Smooth muscle cell (in vitro differentiated cells): ENCODE results near the gene ENG. TPM values are rescaled to one million over a fixed set of nuclear protein-coding genes. Genes with fewer than 3 reads are reported as not detected.
A peak's percentile ranks its signal among the peaks of the same experiment; 100 is the strongest.

Experiments
- DNase-seq: peaks from one replicate; lab custom pipeline; 2025; ENCODE audit not compliant: unreplicated experiment; lab: John Stamatoyannopoulos, UW
- H2AFZ ChIP-seq: fragments of 200-600 bp; sonication (generic); 2 replicates; pipeline ENCODE4 v1.6.0; 2016; ENCODE audit warnings: antibody characterized with exemption, low read depth, mild to moderate bottlenecking
- H3F3A ChIP-seq: fragments of 200-600 bp; sonication (generic); 2 replicates; pipeline ENCODE4 v1.6.0; 2017; ENCODE audit warnings: antibody characterized with exemption, low read depth
- H3K27ac ChIP-seq: fragments of 200-600 bp; sonication (generic); 2 replicates; pipeline ENCODE4 v1.5.1; 2016; ENCODE audit warnings: low read depth, mild to moderate bottlenecking
- H3K27me3 ChIP-seq: fragments of 200-600 bp; sonication (generic); 2 replicates; pipeline ENCODE4 v1.6.1; 2016; ENCODE audit warnings: low read depth, mild to moderate bottlenecking
- H3K36me3 ChIP-seq: fragments of 200-600 bp; sonication (generic); 2 replicates; pipeline ENCODE4 v1.5.1; 2016; ENCODE audit warnings: low read depth
- H3K4me1 ChIP-seq: fragments of 200-600 bp; sonication (generic); 2 replicates; pipeline ENCODE4 v1.5.1; 2016; ENCODE audit warnings: low read depth
- H3K4me2 ChIP-seq: fragments of 200-600 bp; sonication (generic); 2 replicates; pipeline ENCODE4 v1.6.0; 2016; ENCODE audit warnings: mild to moderate bottlenecking
- H3K4me3 ChIP-seq: fragments of 200-600 bp; sonication (generic); 2 replicates; pipeline ENCODE4 v1.5.1; 2016; ENCODE audit warnings: mild to moderate bottlenecking
- H3K79me2 ChIP-seq: fragments of 200-600 bp; sonication (generic); 2 replicates; pipeline ENCODE4 v1.6.0; 2016; ENCODE audit warnings: low read depth, mild to moderate bottlenecking
- H3K9ac ChIP-seq: fragments of 200-600 bp; sonication (generic); 2 replicates; pipeline ENCODE4 v1.6.0; 2016; ENCODE audit warnings: low read depth
- H3K9me3 ChIP-seq: fragments of 200-600 bp; sonication (generic); replicated peaks from 2 replicates; pipeline ENCODE4 v1.5.1; 2016; ENCODE audit warnings: low read depth
- H4K20me1 ChIP-seq: fragments of 200-600 bp; sonication (generic); 2 replicates; pipeline ENCODE4 v1.6.0; 2016; ENCODE audit warnings: low read depth
- WGBS: methylation state at CpG from one replicate; pipeline ENCODE4 v1.1.7; 2016; ENCODE audit warnings: low lambda C conversion rate; 5-methylcytosine and 5-hydroxymethylcytosine counted together
- polyA plus RNA-seq: library from polyadenylated mRNA; unstranded; fragments of >200 nt; fragmentation: Nextera tagmentation; extraction: Ambion mirVana; gene quantifications from 2 replicates; pipeline ENCODE4 v1.2.1, GENCODE V29; 2016
- total RNA-seq: library from RNA; depleted of rRNA; stranded (reverse); fragments of >200 nt; gene quantifications from 2 replicates; pipeline ENCODE4 v1.2.3, GENCODE V29; 2014
- TF ChIP-seq, protein P1 (sequence below): fragments of 200-600 bp; sonication (generic); IDR thresholded peaks from 2 replicates; pipeline ENCODE4 v1.5.1; 2017; ENCODE audit warnings: borderline replicate concordance, mild to moderate bottlenecking, antibody characterized with exemption; ENCODE audit not compliant: insufficient read depth, poor library complexity, severe bottlenecking

The ENG gene
- total and polyA plus RNA-seq, 2 experiments from 2014 or later, result 12.6 to 54.1 TPM

DNA sequence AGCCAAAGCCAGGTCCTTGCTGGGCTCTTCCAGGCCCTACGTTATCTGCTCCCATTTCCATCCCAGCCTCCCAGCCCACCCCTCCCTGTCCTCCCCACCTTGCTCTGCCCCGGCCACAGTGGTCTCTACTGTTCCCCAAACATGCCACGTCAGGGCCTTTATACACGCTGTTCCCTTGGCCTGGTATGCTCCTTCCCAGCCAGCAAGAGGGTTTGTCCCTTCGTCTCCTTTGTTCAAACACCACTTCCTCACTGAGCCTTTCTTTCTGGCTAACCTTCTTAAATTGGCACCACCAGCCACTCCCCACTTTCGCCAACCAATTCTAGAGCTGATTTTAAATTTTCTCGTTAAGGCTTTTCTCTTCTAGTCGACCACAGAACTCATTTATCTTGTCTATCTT, 85.8 kb downstream of the ENG start:
- H2AFZ ChIP-seq, result peak overlapping the region; percentile 58
- H3K36me3 ChIP-seq, result no peaks in the 10 kb centered on the region
- no peaks in the 10 kb centered on the region for H3K79me2 ChIP-seq
- no peak overlapping the region for H3K4me2 ChIP-seq
- 87% methylated on average over 6 of the region's 8 CpGs for WGBS
- H4K20me1 ChIP-seq, result no peaks in the 10 kb centered on the region
- TF ChIP-seq, protein P1, sequence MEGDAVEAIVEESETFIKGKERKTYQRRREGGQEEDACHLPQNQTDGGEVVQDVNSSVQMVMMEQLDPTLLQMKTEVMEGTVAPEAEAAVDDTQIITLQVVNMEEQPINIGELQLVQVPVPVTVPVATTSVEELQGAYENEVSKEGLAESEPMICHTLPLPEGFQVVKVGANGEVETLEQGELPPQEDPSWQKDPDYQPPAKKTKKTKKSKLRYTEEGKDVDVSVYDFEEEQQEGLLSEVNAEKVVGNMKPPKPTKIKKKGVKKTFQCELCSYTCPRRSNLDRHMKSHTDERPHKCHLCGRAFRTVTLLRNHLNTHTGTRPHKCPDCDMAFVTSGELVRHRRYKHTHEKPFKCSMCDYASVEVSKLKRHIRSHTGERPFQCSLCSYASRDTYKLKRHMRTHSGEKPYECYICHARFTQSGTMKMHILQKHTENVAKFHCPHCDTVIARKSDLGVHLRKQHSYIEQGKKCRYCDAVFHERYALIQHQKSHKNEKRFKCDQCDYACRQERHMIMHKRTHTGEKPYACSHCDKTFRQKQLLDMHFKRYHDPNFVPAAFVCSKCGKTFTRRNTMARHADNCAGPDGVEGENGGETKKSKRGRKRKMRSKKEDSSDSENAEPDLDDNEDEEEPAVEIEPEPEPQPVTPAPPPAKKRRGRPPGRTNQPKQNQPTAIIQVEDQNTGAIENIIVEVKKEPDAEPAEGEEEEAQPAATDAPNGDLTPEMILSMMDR, result no peak
- no peak overlapping the region for H3K27ac ChIP-seq
- H3K9me3 ChIP-seq, result no peaks in the 10 kb centered on the region
- no peaks in the 10 kb centered on the region for H3F3A ChIP-seq
- no peaks in the 10 kb centered on the region for H3K27me3 ChIP-seq
- H3K4me3 ChIP-seq, result no peak overlapping the region
- H3K4me1 ChIP-seq, result peaks cover 8% of the 10 kb centered on the region
- DNase-seq, result no peak
- H3K9ac ChIP-seq, result no peak overlapping the region

DNA sequence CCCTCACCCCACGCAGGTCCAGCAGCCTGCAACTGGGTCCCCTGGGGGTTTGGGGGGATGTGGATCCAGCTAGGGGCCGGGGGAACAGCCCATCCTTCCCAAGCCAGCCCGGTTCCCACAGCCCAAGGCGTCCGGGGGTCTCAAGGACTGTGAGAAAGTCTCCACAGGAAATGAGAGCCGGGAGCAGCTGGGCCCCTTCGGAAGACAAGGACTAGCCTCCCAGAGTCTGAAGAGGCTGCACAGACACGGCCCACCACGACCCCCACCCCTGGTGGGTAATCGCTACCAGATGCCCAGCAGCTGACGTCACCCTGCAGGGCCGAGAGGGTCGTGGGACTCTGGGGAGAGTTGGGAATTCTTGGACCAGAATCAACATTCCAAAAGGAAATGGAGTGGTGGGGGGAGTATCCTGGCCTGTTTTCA, 86.5 kb downstream of the ENG start:
- no peaks in the 10 kb centered on the region for H3K36me3 ChIP-seq
- H3F3A ChIP-seq, result no peaks in the 10 kb centered on the region
- H3K4me2 ChIP-seq, result peak overlapping the region; percentile 57
- peaks cover 8% of the 10 kb centered on the region for H3K4me1 ChIP-seq
- H3K27me3 ChIP-seq, result no peaks in the 10 kb centered on the region
- peak overlapping the region; percentile 58 for H2AFZ ChIP-seq
- no peak for DNase-seq
- no peak overlapping the region for H3K4me3 ChIP-seq
- no peaks in the 10 kb centered on the region for H3K9me3 ChIP-seq
- TF ChIP-seq, protein P1, result no peak
- WGBS, result 16% methylated on average over 11 of the region's 13 CpGs
- H3K27ac ChIP-seq, result peak overlapping the region; percentile 12
- no peaks in the 10 kb centered on the region for H4K20me1 ChIP-seq
- H3K9ac ChIP-seq, result no peak overlapping the region
- no peaks in the 10 kb centered on the region for H3K79me2 ChIP-seq

DNA sequence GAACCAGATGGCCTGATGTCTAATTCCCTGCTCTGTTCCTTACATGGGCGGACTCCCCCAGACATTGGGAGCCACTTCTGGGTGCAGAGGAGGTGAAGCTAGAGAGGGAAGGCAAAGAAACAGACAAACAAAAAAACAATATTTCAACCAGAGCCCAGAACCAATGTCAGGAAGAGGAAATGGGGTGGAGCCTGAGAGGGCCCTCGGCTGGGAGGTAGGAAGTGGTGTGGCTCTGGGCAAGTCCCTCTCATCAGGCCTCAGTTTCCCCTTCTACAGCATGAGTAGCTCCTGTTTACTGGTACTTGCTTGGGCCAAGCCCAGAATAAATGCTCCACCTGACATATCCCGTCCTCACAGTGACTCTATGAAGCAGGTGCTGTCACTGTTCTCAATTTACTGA, 87.0 kb downstream of the ENG start:
- Histone ChIP-seq H3K27me3 (no peaks in the 10 kb centered on the region), H3K36me3 (no peaks in the 10 kb centered on the region), H3K9ac (no peak overlapping the region), H3K4me2 (no peak overlapping the region), H3F3A (no peaks in the 10 kb centered on the region), H3K79me2 (no peaks in the 10 kb centered on the region), H3K9me3 (no peaks in the 10 kb centered on the region), H4K20me1 (no peaks in the 10 kb centered on the region), H3K4me3 (no peak overlapping the region), H3K27ac (no peak overlapping the region), H3K4me1 (peaks cover 8% of the 10 kb centered on the region), H2AFZ (no peak overlapping the region)
- WGBS, result 68% methylated on average over 3 of the region's 3 CpGs
- DNase-seq, result no peak
- TF ChIP-seq, protein P1, result no peak

DNA sequence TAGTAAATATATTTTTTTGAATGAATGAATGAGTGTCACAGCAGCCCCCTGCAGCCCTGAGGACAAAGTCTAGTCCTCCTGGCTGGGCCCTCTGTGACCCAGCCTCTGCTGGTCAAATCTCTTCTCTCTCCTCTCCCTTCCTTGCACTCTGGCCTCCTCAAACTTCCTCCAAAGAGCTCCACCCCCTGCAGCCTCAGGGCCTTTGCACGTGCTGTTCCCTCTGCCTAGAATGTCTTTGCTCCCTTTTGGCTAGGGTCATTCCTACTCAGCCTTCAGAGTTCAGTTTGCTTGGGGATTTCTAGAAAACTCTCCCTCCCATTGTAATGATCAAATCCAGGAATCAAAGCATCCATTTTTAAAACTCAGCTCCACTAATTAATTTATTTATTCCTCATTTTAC, 89.0 kb downstream of the ENG start:
- WGBS, result 91% methylated on average over 1 of the region's 1 CpG
- no peaks in the 10 kb centered on the region for H3K36me3 ChIP-seq
- TF ChIP-seq, protein P1, result no peak

More for the DNA sequence above, 89.0 kb downstream of the ENG start:
- Histone ChIP-seq H3K4me2 (no peak overlapping the region), H3K9ac (no peak overlapping the region), H3K27me3 (no peaks in the 10 kb centered on the region), H4K20me1 (no peaks in the 10 kb centered on the region), H3K4me1 (no peaks in the 10 kb centered on the region), H3K79me2 (no peaks in the 10 kb centered on the region), H3F3A (no peaks in the 10 kb centered on the region), H3K4me3 (no peak overlapping the region), H3K27ac (no peak overlapping the region), H3K9me3 (no peaks in the 10 kb centered on the region), H2AFZ (no peak overlapping the region)
- no peak for DNase-seq
